A549 (cell line): ENCODE results near the gene SHISA6. TPM values are rescaled to one million over a fixed set of nuclear protein-coding genes. Genes with fewer than 3 reads are reported as not detected.

Experiments
- ATAC-seq, 2 experiments: fragments of 200-7000 bp in 1 of 2; fragments of >200 bp in 1 of 2; cut with Nextera tagmentation in 1 of 2; cut with Tn5 transposase in 1 of 2; 3 replicates each; pipeline versions ENCODE4 v1.8.0 to v1.9.1; 2018 to 2020; ENCODE audit warnings: mild to moderate bottlenecking in 1 of 2, moderate library complexity in 1 of 2
- CTCF ChIA-PET: fragments of 300-600 bp; sonication (Branson Sonifier 250); formaldehyde crosslinking; extraction: SDS; loops from one replicate; lab custom pipeline; 2021; ENCODE audit warnings: antibody characterized with exemption, inconsistent platforms; lab: Yijun Ruan, JAX
- POLR2A ChIA-PET: fragments of 350-600 bp; formaldehyde crosslinking; extraction: SDS; loops from one replicate; lab custom pipeline; 2021; ENCODE audit warnings: antibody characterized with exemption, inconsistent platforms; lab: Yijun Ruan, JAX
- DNase-seq, 2 experiments: peaks; one replicate each; pipeline versions ENCODE4 v3.0.0 to v3.0.0-alpha.2; 2011 to 2016; ENCODE audit warnings: low read depth in 1 of 2, low spot score in 1 of 2
- FAIRE-seq: peaks from 2 replicates; lab custom pipeline; 2011; peaks lifted over from hg19 to GRCh38; lab: Jason Lieb, UNC
- H3K27ac ChIP-seq, 2 experiments: fragments of >200 bp; sonication (Bioruptor Twin); formaldehyde crosslinking; 3 replicates each; pipeline ENCODE4 v1.5.1; 2016 to 2017
- H3K4me1 ChIP-seq: fragments of >200 bp; sonication (Bioruptor Twin); formaldehyde crosslinking; 3 replicates; pipeline ENCODE4 v1.6.1; 2016
- H3K4me2 ChIP-seq: fragments of >200 bp; sonication (Bioruptor Twin); formaldehyde crosslinking; 3 replicates; pipeline ENCODE4 v1.6.1; 2016
- H3K4me3 ChIP-seq: fragments of >200 bp; sonication (Bioruptor Twin); formaldehyde crosslinking; 3 replicates; pipeline ENCODE4 v1.5.1; 2016
- H3K9me3 ChIP-seq: fragments of >200 bp; sonication (Bioruptor Twin); formaldehyde crosslinking; 3 replicates; pipeline ENCODE4 v1.6.1; 2016
- ATOH8 ChIP-seq: fragments of 250-450 bp; sonication (Bioruptor Pico); IDR thresholded peaks from 2 replicates; pipeline ENCODE4 v1.5.0; 2020; ENCODE audit warnings: low read depth, mild to moderate bottlenecking, moderate library complexity
- BCL3 ChIP-seq: fragments of >200 bp; sonication (Bioruptor Twin); formaldehyde crosslinking; IDR thresholded peaks from 3 replicates; pipeline ENCODE4 v1.6.1; 2016
- CHD4 ChIP-seq: fragments of 200-600 bp; sonication (generic); IDR thresholded peaks from 2 replicates; pipeline ENCODE4 v1.6.1; 2016; ENCODE audit warnings: antibody characterized with exemption, mild to moderate bottlenecking, borderline replicate concordance
- CTCF ChIP-seq: fragments of >200 bp; sonication (Bioruptor Twin); formaldehyde crosslinking; IDR thresholded peaks from 3 replicates; pipeline ENCODE4 v1.5.1; 2016
- E2F6 ChIP-seq: IDR thresholded peaks from 2 replicates; pipeline ENCODE4 v1.6.1; 2012; ENCODE audit warnings: low read depth, borderline replicate concordance
- EHF ChIP-seq: fragments of 250-450 bp; sonication (Bioruptor Pico); IDR thresholded peaks from 2 replicates; pipeline ENCODE4 v1.5.0; 2020; ENCODE audit warnings: mild to moderate bottlenecking
- EHMT2 ChIP-seq: fragments of 200-600 bp; sonication (generic); IDR thresholded peaks from 2 replicates; pipeline ENCODE4 v1.6.1; 2016; ENCODE audit warnings: antibody characterized with exemption, low read depth, mild to moderate bottlenecking, moderate library complexity
- EP300 ChIP-seq, 2 experiments: fragments of >200 bp; sonication (Bioruptor Twin); formaldehyde crosslinking; IDR thresholded peaks; 2 replicates in 1 of 2; 3 replicates in 1 of 2; pipeline ENCODE4 v1.6.1; 2016 to 2017
- FOXS1 ChIP-seq: fragments of 250-450 bp; sonication (Bioruptor Pico); IDR thresholded peaks from 2 replicates; pipeline ENCODE4 v1.5.0; 2020; ENCODE audit warnings: mild to moderate bottlenecking, moderate library complexity
- HES2 ChIP-seq: fragments of >200 bp; sonication (Bioruptor Twin); formaldehyde crosslinking; IDR thresholded peaks from 2 replicates; pipeline ENCODE4 v1.6.1; 2016
- JUN ChIP-seq, 2 experiments: fragments of >200 bp; sonication (Bioruptor Twin); formaldehyde crosslinking; IDR thresholded peaks; 2 replicates in 1 of 2; 3 replicates in 1 of 2; pipeline ENCODE4 v1.6.1; 2016 to 2017
- MAFK ChIP-seq: fragments of 450-650 bp; IDR thresholded peaks from 2 replicates; pipeline ENCODE4 v1.6.1; 2014; ENCODE audit not compliant: partially characterized antibody
- MAZ ChIP-seq: fragments of 150-350 bp; IDR thresholded peaks from 2 replicates; pipeline ENCODE4 v1.6.1; 2014; ENCODE audit warnings: antibody characterized with exemption, low read depth, low read length, borderline replicate concordance
- REST ChIP-seq: fragments of 200-600 bp; sonication (generic); IDR thresholded peaks from 2 replicates; pipeline ENCODE4 v1.6.1; 2016; ENCODE audit warnings: antibody characterized with exemption, mild to moderate bottlenecking, moderate library complexity
- SMC3 ChIP-seq: fragments of >200 bp; sonication (Bioruptor Twin); formaldehyde crosslinking; IDR thresholded peaks from 3 replicates; pipeline ENCODE4 v1.6.1; 2018; ENCODE audit warnings: inconsistent platforms
- TFCP2L1 ChIP-seq: fragments of 250-450 bp; sonication (Bioruptor Pico); IDR thresholded peaks from 2 replicates; pipeline ENCODE4 v1.5.0; 2021; ENCODE audit warnings: mild to moderate bottlenecking
- TP53 ChIP-seq: fragments of 250-450 bp; sonication (Bioruptor Pico); IDR thresholded peaks from 2 replicates; pipeline ENCODE4 v1.5.0; 2021; ENCODE audit warnings: mild to moderate bottlenecking, moderate library complexity
- WGBS: methylation state at CpG from one replicate; pipeline ENCODE4 v1.1.6; 2017; ENCODE audit errors: missing lambda C conversion rate; 5-methylcytosine and 5-hydroxymethylcytosine counted together
- polyA plus RNA-seq, 4 experiments: library from polyadenylated mRNA; depleted of rRNA in 3 of 4; stranded (reverse); fragments of >200 nt; fragmentation: RNase III in 1 of 4; extraction: RNeasy Plus Mini Kit Qiagen cat#74134 plus additional on column Dnase treatment in 1 of 4; gene quantifications; 2 replicates in 3 of 4; 3 replicates in 1 of 4; pipeline ENCODE4 v1.2.3, GENCODE V29; 2011 to 2017

SHISA6 gene
- polyA plus RNA-seq, 2 of the 4 experiments (the other 2 are of a cell fraction) = not detected

- TF ChIP-seq MAFK (no peak), MAZ (no peak), HES2 (no peak), TFCP2L1 (no peak), BCL3 (no peak), EHMT2 (no peak), ATOH8 (no peak), EHF (CRISPR knock-in tag) (no peak)
- DNase-seq (no peak), ATAC-seq (no peak), FAIRE-seq (no peak)
- ChIA-PET CTCF (interaction anchor here (0.9 kb wide), 1 partner anchor 12 kb away, joined by 3 read pairs; no protein-coding TSS in a partner anchor), POLR2A (no interaction called here)
- H3K4me3 ChIP-seq = no peak overlapping the region
- 5% methylated on average over 6 of the region's 6 CpGs for WGBS
- no peak overlapping the region for H3K4me2 ChIP-seq
- no peak overlapping the region for H3K27ac ChIP-seq
- no peaks in the 10 kb centered on the region for H3K4me1 ChIP-seq
- H3K9me3 ChIP-seq = no peaks in the 10 kb centered on the region
These were observed 3.8 kb downstream of the SHISA6 start for GRCh38 chr17:11244776-11245175.

- no peak overlapping the region for H3K4me2 ChIP-seq
- no peaks in the 10 kb centered on the region for H3K9me3 ChIP-seq
- H3K27ac ChIP-seq = no peak overlapping the region
- WGBS = 7% methylated on average over 7 of the region's 7 CpGs
- H3K4me1 ChIP-seq = no peaks in the 10 kb centered on the region
- DNase-seq = no peak
- ATAC-seq = no peak
- CTCF ChIA-PET = no interaction called here
- TF ChIP-seq FOXS1 = no peak
- TF ChIP-seq, all 56 proteins: peak for 0
- H3K4me3 ChIP-seq = no peak overlapping the region
- POLR2A ChIA-PET = no interaction called here
- no peak for FAIRE-seq
These were observed 4.2 kb downstream of the SHISA6 start for GRCh38 chr17:11245187-11245586.

- H3K4me3 ChIP-seq = no peak overlapping the region
- FAIRE-seq (no peak), ATAC-seq (no peak), DNase-seq (no peak)
- ChIA-PET CTCF (interaction anchor here (1.3 kb wide), 1 partner anchor 52 kb away, joined by 3 read pairs; no protein-coding TSS in a partner anchor), POLR2A (no interaction called here)
- no peak for TF ChIP-seq TP53 (CRISPR knock-in tag)
- WGBS = 3% methylated on average over 3 of the region's 3 CpGs
- no peak overlapping the region for H3K4me2 ChIP-seq
- H3K4me1 ChIP-seq = no peaks in the 10 kb centered on the region
- no peak overlapping the region for H3K27ac ChIP-seq
- H3K9me3 ChIP-seq = no peaks in the 10 kb centered on the region
These were observed 4.8 kb downstream of the SHISA6 start for GRCh38 chr17:11245791-11246190.

GRCh38 chr17:11250161-11250560 is 9.1 kb downstream of the SHISA6 start:
- DNase-seq (no peak), FAIRE-seq (no peak), ATAC-seq (no peak)
- H3K4me2 ChIP-seq = no peak overlapping the region
- H3K9me3 ChIP-seq = no peaks in the 10 kb centered on the region
- no peak for TF ChIP-seq CTCF
- no peak for TF ChIP-seq TFCP2L1
- no peak for TF ChIP-seq CHD4
- no peak for TF ChIP-seq REST
- TF ChIP-seq JUN (IDR thresholded peaks at IDR 0.05) = no peak
- TF ChIP-seq EP300 (IDR thresholded peaks at IDR 0.05) = no peak
- TF ChIP-seq E2F6 = no peak
- no peak for TF ChIP-seq SMC3
- TF ChIP-seq FOXS1 = no peak
- CTCF ChIA-PET = no interaction called here
- WGBS = 3% methylated on average over 7 of the region's 7 CpGs
- H3K4me1 ChIP-seq = no peaks in the 10 kb centered on the region
- POLR2A ChIA-PET = no interaction called here
- no peak overlapping the region for H3K27ac ChIP-seq
- H3K4me3 ChIP-seq = no peak overlapping the region
